ENCODE measurements around the gene TPI1.

The TPI1 gene

DNA sequence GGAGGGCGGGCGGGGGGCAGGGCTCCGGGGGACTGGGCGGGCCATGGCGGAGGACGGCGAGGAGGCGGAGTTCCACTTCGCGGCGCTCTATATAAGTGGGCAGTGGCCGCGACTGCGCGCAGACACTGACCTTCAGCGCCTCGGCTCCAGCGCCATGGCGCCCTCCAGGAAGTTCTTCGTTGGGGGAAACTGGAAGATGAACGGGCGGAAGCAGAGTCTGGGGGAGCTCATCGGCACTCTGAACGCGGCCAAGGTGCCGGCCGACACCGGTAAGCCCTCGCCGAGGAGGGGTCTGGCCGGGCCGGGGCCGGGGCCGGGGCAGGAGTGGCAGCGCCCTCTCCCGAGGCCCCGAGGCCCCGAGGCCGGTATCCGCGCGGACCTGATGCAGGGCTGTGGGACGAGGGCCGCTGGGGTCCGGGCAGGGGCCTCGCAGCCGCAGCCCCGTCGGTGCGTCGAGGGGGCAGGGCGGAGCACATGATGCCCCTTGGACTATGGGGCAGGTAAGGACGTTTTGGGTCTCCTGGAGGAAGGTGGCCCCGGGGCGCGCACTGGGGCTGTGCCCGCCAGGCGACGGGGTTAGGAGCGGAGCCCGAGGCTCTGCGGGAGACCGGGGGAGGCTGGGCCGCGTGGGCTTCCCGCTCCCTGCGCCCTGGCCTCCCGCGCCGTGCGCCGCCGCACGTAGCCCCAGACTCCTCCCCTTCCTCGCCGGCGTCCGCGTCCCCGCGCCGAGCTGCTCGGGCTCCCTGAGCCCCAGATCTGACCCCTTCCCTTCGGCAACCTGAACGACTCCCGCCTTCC lies at the start of gene TPI1:
Gene TPI1 (plus strand): TSS at position 119 of the 798 bp plus-strand sequence. CDS start 36 bp downstream, at position 155.
- FAIRE-seq: no peak

- FAIRE-seq: no peak
Observed at GRCh38 chr12:6817662-6818157, 49.6 kb upstream of the TPI1 start.

- FAIRE-seq: no peak
Observed at GRCh38 chr12:6818222-6818621, 49.1 kb upstream of the TPI1 start.

GRCh38 chr12:6818645-6819044 lies 48.7 kb upstream of the TPI1 start:
- FAIRE-seq: no peak

DNA sequence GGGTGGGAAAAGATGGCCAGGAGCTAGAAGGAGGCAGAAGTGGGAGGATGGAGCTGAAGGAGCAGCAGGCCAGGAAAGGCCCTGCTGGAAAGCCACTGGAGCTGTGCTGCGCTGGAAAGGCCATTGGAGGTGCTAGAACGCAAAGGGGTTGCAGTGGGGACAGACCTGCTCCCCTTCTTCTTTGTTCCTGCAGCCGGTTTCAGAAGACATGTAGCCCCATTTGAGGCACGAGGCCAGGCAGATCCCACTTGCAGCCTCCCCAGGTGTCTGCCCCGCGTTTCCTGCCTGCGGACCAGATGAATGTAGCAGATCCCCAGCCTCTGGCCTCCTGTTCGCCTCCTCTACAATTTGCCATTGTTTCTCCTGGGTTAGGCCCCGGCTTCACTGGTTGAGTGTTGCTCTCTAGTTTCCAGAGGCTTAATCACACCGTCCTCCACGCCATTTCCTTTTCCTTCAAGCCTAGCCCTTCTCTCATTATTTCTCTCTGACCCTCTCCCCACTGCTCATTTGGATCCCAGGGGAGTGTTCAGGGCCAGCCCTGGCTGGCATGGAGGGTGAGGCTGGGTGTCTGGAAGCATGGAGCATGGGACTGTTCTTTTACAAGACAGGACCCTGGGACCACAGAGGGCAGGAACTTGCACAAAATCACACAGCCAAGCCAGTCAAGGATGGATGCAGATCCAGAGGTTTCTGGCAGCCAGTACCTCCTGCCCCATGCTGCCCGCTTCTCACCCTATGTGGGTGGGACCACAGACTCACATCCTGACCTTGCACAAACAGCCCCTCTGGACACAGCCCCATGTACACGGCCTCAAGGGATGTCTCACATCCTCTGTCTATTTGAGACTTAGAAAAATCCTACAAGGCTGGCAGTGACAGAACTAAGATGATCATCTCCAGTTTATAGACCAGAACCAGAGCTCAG lies 48.0 kb upstream of the TPI1 start:
- no peak for FAIRE-seq

GRCh38 chr12:6820166-6820565 lies 47.2 kb upstream of the TPI1 start:
- FAIRE-seq: no peak

- no peak for FAIRE-seq
Observed at GRCh38 chr12:6821591-6822425, 45.5 kb upstream of the TPI1 start, which contains the start of gene GPR162. Gene GPR162, plus strand, starts transcription at chr12:6821821. Its CDS starts 2,078 bp downstream, at chr12:6823899.

DNA sequence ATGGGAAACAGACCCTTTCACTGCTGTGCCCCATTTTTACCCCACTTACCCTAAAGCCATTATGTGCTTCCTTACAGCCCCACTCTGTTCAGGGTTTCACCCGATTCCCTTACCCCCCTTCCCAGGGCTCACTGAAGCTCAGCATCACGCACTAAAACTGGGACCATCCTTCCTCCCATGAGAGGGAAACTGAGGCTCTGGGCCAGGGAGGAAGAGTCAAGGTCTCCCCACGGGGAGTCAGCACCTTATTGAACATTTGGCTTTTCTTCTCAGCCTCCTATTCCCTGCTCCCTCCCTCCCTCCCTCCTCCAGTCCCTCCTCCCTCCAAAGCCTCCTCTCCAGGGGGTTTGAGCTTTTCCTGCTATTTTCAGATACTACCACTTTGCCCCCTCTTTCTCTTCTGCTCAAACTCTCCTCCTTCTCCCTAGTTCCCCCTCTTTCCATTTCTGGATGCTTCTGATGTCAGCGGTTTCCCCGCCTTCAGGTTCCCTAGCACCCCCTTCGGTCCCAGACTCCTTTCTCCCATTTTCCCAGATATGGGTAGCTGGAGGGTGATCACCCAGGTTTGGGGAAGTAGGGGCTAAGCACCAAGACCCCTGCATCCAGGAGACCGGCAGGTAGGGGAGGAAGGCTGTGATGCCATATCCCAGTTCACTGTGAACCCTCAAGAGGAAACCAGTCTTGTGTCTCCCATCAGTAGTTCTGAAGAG lies 44.8 kb upstream of the TPI1 start:
- no peak for FAIRE-seq

DNA sequence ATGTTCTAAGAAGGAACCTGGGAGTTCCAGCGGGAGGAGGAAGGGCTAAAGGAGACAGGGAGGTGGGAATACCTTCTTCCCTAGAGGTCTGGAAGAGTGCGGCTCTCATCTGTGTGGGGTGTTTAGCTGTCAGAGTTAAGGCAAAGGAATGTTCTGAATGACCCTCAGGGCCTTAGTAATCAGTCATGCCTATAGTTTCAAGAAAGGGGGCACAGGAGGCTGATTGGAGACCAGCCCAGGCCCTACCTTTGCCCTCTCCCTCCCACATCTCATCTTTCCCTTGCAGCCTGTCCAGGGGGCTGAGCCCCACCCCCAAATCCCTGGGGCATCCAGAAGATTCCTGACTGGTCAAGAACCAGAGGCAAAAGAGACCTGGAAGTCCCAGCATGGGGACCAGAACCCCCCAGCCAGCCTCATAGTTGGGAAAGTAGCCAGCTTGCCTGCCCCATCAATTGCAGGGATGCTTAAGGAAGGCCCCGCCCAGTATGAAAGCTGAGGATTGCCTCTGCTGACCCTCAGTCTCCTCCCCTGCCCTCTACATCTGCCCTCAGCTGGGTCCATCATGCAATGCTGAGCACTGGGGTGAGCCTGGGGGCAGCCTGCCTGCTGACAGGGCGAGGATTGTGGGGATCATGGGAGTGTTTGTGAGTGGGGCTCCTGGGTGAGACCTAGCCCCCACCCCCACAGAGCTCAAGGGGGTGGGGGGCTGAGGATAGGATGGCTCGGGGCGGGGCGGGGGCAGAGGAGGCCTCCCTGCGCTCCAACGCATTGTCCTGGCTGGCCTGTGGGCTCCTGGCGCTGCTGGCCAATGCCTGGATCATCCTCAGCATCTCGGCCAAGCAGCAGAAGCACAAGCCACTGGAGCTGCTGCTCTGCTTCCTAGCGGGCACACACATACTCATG lies 43.9 kb upstream of the TPI1 start:
- FAIRE-seq: no peak

GRCh38 chr12:6824085-6824775 lies 43.1 kb upstream of the TPI1 start:
- no peak for FAIRE-seq

DNA sequence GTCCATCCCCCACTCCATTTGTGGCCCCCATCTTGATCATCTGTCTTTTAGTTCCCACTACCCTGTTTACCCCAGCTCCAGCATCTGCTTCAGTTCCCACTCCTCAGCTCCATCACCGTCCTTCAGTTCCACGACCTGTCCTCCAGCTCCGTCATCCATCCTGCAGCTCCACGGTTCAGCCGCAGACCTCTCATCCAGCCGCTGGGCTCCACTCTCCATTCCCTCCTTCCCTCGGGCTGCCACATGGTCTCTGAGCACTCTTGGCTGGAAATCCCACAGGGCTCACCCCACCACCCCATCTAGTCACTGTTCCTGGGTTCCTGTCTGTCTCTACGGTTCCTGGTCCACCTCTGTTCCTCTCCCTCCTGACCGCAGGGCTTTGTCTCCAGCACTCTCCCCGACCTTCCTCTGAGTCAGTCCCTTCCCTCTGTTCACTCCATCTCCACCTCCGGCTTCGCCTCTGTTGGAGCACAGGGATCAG lies 42.4 kb upstream of the TPI1 start:
- no peak for FAIRE-seq

DNA sequence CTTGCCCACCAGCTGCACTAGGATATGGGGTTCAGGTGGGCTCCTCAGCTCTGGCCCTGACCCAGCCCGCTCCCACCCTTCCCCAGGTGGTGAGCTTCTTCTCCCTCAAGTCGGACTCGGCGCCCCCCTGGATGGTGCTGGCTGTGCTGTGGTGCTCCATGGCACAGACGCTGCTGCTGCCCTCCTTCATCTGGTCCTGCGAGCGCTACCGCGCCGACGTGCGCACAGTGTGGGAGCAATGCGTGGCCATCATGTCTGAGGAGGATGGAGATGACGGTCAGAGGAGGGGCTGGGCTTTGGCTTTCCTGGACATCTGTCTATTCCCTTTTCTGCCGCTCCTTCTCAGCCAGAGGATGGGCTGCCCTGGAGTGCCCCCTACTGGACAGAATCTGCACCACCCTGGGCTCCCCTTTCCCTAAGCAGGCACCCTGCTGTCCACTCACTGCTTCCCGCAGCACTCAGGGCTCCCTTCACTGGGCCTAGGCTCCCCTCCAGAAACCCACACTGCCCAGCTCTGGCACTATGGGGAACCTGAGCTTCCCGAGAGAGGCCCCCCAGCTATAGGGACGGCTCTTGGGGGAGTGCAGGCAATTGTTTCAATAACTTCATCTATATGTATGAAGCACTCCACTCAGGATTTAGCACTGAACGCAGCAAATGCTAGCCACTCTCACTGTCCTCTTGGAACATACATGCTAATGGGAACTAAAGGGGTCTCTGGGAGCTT lies 41.8 kb upstream of the TPI1 start:
- FAIRE-seq: no peak

DNA sequence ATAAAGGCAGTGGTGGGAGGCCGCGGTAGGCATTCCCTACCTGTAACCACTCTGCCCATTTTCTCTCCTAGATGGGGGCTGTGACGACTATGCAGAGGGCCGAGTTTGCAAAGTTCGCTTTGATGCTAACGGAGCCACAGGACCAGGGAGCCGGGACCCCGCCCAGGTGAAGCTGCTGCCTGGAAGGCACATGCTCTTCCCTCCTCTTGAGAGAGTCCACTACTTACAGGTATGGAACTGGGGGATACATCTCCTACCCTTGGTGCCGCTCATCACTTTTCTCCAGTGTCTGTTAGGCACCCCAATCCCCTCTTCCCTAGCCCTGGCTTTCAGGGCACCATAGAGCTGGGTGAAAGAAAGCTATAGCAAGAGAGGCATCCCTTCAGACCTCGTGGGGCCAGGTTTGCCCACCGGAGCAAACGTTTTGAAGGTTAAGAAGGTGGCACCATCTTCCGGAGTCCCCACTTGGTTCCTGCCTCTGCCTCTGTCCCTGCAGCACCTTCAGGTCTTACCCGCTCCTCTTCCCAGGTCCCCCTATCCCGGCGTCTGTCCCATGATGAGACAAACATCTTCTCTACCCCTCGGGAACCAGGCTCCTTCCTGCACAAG lies 41.1 kb upstream of the TPI1 start:
- no peak for FAIRE-seq

DNA sequence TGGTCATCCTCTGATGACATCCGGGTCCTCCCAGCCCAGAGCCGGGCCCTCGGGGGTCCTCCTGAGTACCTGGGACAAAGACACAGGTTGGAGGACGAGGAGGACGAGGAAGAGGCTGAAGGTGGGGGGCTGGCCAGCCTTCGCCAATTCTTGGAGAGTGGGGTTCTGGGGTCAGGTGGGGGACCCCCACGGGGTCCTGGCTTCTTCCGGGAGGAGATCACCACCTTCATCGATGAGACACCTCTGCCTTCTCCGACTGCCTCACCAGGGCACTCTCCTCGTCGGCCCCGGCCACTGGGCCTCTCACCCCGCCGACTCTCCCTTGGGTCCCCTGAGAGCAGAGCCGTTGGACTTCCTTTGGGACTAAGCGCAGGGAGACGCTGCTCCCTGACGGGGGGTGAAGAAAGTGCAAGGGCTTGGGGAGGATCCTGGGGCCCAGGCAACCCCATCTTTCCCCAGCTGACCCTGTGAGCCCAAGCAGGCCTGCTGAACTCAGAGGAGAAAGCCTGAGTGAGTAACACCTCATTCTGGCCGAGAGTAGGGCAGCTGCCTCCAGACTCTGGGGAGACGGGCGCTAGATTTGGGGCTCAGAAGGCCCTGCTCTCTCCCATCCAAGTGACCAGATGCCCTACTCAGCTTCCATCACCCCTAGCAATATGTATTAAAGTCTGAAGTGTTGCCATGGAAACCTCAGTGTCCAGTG lies 40.4 kb upstream of the TPI1 start:
- no peak for FAIRE-seq

DNA sequence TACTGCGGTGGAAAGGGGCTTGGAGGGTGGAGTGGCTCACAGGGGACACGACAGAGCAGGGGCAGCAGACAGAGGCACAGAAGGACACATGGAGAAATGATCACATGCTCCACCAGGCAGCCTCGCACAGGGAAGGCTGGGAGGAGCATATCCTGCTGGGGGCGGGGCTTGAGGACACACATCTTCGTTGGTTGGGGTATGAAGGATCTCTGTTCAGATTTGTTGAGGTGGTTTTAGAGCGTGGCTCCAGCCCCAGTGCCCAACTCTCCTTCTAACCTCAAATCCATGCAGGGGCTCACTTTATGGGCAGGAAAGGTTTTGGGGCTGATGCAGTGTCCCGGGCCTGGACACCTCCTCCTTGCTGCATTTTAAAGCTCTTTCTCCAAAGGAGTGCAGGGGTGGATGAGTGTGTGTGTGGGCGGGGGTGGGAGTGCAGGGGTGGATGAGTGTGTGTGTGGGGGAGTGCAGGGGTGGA lies 39.9 kb upstream of the TPI1 start:
- FAIRE-seq: peak; percentile 96

DNA sequence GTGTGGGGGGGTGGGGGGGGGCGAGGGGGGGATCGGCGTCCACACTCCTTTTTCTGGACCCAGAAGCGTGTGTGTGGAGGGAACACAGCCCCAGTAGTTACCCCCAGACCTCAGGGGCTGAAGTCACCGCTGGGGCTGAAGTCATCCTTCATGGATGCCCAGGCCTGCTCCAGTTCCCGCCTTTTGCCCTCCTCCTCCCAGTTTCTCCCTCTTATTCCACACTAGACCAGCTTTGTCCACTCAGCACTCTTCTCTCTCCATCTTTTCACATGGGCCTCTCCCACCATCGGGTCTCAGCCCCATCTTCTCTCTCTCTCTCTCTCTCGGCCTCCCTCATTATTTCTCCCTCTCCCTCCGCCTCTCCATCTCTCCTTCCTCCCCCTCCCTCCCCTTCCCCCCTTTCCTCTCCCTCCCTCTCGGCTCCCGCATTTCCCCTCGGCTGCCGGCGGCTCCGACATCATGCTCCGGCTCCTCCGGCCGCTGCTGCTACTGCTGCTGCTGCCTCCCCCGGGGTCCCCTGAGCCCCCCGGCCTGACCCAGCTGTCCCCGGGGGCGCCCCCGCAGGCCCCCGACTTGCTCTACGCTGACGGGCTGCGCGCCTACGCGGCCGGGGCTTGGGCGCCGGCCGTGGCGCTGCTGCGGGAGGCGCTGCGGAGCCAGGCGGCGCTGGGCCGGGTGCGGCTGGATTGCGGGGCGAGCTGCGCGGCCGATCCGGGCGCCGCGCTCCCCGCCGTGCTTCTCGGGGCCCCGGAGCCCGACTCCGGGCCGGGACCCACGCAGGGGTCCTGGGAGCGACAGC lies 39.1 kb upstream of the TPI1 start, which contains the start of gene P3H3:
Gene P3H3 (plus strand): TSS at position 426 of the 799 bp plus-strand sequence. CDS start 34 bp downstream, at position 460.
- FAIRE-seq: no peak

Measured in A204.1 (cell line).